NCI-H82 (cell line): ENCODE data around the gene MOG.
A peak's percentile ranks its signal among the peaks of the same experiment; 100 is the strongest.

ENCODE experiments used
- DNase-seq: peaks from one replicate; lab custom pipeline; 2025; lab: John Stamatoyannopoulos, UW

MOG gene

DNA sequence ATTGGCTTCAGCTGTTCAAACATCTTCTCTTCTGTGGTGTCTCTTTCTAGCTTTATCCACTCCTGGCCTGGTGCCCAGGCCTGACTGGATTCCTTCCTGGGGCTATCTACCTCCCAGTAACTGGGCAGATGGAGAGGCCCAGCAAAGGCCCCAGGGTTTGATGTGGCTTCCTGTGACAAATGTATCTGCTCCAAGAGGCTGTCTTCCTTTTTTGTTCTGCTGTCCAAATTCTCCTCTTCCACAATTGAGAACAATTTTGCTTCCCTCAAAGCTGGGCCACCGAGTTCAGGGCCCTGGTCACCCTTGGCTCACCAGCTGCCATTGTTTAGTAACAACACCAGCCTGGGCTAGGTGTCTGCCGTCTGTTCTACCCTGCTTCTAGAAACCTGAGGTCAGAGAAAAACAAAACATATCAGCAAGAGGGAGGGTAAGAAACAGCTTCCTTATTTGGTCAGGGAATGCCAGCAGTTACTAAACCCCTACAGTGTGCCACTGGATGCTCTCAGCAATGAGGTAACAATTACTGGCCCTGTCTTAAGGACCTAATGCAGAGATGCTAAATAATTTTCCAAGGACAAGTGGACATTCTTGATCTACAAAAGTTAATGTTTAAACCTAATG is 20.2 kb downstream of the MOG start:
- DNase-seq = peak; percentile 14

DNA sequence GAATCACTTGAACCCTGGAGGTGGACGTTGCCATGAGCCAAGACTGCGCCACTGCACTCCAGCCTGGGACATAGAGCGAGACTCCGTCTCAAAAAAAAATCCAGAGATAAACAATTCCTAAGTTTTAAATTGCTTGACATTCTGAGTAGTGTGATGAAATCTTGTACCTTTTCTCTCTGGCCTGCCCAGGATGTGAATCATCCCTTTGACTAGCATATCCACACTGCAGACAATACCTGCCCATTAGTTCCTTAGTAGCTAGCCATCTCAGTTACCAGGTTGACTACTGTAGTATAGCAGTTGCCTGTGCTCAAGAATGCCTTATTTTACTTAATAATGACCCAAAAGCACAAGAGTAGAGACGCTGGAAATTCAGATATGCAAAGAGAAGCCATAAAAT is 21.2 kb downstream of the MOG start:
- no peak for DNase-seq

DNA sequence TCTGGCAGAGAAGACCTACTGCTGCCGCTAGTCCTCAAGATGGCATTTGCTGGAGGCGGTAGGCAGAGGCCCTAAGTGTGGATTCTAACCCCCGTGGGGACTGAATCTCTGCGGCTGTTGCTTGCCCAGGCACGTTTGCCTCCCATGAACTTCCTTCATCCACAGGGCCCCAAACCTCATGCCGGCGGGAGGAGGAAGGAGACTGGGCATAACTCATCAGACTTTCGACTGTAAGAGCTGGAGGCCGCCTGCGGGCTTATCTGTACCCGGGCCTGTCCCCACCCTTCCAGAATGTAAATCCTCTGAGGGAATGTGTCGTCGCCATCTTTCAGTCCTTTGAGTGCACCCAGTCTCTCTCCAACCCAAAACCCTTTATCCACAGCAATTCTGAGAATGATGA is 23.1 kb downstream of the MOG start:
- no peak for DNase-seq

DNA sequence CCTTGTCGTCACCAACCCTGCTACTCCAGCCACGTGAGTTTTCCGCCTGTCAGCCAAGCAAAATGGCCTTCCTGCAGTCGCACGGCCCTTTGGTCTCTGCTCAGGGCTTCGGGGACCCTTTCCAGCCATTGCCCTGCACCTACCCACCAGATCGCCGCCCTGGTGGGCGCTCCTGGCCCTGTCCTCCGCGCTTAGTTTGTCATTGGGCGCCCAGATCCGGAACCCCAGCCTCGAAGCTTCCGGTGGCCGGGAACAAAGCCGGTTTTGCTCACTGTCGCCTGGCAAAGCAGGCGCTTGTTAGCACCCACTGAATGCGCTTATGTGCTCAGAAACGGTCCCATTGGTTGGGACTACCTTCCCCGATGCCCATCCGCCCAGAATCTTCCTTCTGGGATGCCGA is 23.5 kb downstream of the MOG start:
- DNase-seq = no peak

DNA sequence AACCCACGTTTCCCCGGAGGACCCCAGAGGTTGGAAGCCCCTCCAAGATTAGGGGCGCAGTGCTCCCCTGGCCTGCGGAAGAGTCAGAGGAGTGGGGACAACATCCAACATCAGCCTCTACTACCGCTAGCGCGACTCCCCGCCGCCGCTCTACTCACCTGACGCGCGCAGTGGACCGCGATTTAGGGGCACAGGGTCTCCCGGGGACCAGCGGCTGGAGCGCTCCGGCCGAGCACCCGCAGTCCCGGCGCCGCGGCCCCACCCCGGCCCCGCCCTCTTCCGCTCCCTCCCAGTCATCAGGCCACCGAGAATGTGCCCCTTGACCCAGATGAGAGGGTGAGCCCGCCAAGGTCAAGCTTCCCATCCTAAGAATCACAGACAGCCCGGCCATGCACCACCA is 24.0 kb downstream of the MOG start, which contains the start of gene ZFP57:
Gene ZFP57, minus strand, starts transcription at position 249 of the 400 bp plus-strand sequence. CDS start 4,149 bp downstream, outside the sequence.
- DNase-seq = no peak

DNA sequence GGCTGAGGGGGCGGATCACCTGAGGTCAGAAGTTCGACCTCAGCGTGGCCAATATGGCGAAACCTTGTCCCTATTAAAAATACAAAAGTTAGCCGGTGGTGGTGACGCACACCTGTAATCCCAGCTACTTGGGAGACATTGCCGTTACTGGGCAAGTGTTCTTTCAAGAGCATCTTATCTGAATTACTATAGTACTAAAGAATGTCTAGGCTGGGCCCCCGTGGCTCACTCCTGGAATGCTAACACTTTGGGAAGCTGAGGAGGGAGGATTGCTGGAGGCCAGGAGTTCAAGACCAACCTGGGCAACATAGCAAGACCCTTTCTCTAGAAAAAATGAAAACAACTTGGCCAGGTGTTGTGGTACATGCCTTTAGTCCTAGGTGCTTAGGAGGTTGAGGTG is 24.9 kb downstream of the MOG start:
- DNase-seq = no peak

DNA sequence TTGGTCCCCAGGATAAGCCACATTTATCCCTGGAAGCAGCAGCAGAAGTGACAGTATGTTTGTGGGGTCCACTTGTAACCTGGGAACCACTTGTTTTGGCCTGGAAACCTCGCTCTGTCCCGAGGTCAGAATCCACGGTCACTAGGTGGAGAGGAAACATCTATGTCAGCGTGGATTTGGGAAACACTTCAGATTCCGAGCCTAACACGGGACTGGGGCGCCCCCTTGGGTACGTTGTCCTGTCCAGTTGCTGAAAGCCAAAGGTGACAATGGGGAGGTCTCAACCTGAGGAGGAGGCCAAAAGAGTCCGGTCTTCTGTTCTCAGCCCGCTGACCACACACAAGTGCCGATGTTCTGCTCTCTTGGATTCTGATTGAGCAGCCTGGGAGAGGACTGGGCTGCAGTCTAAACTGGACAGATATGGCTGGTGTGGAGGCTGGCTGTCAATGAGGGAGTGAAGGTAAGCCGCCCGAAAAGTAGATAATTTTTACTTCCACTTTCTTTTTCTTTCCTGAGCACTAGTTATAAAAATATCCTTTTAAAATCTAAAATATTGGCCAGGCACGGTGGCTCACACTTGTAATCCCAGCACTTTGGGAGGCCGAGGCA is 28.9 kb downstream of the MOG start:
- DNase-seq = no peak

DNA sequence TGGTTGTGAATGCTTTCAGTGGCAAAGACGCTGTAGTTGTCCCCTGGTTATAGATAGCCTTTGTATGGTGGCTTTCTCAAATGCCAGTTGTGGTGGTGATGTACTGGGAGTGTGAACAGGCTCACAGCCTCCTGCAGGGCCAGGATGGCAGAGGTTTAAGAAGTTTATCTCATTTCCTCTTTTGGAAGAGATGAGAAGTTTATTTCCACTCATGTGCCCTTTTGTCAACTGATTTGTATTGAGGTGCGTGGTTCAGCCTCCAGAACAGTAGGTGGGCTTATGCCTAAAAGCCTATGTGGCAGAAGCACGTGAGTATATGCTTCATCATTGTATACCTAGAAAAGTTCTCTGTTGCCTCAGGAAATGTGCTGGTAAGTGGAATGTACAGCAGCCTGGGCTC is 37.7 kb downstream of the MOG start:
- DNase-seq = no peak

DNA sequence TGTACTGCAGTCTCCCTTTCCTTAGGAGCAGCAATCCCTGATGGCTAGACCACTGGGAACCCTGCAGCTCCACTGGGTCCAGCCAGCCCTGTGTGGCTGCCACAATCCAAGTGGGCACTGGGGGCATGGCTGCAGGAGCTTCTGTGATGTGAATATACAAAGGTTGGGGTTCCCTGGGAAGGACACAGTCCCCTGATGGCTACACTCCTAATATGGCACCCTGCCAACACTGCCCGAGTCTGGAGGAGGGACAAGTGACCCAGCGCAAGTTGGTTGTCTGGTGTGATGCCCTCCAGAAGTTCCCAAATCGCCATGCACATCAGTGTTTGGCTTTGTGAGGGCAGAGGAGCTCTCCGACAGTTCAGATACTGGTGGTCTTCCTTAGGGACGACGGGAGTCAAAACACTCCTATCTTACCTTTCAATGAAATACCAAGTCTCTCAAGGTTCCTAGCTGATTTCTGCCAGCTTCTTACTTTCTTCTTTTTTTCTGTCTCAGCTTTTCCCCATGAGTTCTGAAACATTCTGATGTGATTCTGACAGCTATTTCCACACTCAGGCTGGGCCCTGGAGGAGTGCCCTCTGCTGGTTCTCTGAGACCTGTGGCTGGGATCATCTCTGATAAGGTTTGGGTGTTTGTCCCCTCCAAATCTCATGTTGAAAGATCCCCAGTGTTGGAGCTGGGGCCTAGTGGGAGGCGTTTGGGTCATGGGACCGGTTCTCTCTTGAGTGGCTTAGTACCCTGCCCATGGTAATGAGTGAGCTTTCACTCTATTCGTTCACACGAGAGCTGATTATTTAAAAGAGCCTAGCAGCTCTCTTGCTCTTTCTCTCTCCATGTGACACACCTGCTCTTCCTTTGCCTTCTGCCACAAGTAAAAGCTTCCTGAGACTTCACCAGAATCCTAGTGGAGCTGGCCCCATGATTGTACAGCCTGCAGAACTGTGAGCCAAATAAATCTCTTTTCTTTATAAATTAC is 39.5 kb downstream of the MOG start:
- peak; percentile 31 for DNase-seq

DNA sequence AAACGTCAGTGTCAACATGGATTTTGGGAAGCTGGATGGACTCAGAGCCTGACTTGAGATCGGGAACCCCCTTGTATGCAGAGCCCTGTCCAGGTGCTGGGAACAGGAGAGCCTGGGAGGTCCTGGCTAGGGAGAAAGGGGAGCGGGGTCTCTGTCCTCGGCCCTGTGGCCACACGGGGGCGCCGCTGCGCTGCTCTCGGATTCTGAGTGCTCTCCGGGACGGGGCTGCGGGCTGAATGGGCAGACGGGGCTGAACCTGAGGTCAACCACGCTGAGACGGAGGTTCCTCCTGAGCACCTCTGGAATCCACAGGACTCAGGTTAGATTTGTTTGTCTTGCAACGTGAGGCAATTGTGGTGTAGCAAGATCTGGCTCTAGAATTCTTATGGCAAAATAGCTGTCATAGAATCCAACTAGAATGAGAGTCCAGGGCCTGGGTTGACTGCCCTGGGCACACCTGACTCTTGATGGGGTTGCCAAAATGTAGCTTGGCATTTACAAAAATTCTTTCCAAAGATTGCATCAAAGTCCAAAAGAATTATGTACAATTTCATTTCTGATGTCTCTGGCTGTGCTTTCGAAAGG is 45.7 kb downstream of the MOG start:
- DNase-seq = peak; percentile 53

DNA sequence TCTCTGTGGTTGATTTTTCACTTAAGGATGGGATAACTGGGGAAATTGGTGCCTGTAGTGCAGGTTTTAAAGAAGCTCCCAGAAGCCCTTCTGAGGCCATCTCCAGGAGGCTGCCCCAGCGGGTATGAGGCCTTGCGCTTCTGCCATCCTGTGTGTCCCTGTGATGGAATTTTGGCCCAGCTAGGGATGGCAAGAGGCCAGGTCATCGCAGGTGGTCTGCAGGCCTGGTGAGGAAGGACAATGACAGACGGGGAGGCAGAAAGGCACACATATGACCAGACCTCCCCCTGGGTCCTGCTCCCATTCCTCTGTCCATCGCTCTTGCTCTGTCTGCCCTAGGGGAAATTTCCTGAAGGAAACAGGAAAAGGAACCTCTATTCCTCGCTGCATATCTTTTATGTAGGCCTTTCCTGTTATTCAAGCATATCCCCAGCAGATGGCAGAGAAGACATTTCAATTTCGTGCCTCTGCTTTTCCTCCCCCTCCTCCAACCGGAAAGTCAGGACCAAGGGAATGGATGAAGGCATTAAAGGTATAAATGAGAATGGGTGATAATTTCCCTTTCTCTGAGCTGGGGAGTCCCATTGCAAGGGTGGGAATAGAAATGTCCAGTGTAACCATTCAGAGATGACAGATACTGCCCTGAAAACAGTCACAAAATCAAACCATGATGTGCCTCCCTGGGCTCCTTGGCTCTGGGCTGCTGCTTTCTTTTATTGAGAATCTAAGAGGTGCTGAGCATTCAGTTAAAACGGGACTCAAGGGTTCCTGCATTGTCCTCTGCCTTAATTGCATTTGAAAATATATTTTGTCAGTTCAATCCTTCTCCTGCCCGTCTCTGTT is 48.7 kb downstream of the MOG start:
- peak; percentile 65 for DNase-seq

DNA sequence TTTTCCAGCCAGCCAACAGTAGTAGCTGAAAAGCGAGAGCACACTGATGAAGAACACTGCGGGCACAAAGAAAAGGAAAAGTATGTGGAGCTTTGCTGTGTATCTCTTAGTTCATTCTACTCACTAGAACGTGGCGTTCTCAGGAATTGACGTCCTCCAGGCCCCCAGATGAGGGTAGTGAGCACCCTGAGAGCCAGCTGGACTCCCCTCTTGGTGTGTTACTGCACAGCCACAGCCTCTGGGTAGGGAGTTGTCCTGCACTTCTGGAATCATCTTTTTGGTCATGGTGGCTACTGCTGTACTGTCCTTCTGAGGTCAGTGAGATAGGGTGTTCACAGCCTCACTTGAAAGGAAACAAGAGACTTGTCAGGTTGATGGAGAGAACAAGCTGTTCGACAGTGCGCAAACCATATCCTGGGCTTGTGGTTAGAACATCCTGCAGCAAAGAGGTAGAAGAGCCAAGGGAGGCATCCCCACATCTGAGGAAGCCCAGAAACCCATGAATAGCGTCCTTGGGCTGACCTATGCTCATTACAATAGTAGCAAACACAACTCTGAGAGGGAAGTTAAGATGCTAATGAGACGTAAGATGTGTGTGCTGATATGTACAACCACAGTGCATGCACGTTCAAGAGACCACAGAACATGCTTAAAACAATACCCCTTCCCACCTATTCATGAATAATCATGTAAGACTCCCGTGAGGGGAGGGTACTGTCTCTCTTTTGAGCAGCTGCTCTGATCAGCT is 51.7 kb downstream of the MOG start:
- no peak for DNase-seq

DNA sequence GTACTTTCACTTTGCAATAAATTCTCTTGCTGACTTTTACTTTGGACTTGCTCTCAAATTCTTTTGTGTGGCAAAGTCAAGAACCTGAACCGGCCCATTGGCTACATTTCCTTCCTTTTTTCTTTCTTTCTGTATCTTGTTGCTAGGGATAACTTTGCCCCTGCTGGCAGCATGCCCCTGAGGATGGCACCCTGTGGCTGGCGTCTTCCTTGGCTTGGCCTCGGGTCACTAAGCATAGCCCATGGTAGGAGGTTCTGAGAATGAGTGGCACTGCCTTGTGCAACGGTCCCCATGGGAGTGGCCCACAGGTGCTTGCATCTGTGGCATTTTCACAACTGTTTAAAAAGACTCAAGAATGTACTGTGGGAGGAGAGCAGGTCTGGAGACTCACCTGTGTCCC is 52.3 kb downstream of the MOG start:
- no peak for DNase-seq

DNA sequence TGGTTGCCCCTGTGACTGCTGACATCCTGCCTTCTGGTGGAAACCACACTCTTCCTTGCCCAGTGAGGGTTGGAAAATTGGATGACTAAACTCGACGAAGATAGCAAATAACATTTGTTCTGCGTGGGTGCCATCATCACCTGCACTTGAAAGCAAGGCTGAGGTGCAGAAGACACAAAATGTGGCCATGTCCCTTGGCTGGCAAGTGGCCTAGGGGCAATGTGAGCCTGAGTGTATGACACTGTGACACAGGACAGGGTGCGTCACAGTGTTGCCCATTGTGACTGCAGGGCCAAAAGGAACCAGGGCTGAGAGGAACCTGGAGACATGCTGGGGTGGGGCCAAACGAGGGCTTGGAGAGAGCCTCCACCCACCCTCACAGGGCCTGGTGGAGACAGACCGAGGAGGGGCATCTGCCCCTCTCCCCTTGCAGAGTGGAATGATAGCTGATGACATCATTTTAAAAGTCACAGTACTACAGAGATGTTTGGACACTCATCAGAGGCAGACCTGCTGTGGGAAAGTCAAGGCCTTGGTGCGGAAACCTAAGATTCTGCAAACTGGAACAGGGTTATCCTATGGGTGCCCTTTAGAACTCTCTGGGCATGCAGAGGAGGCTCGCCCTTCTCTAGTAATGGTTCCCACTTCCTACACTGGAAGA is 53.5 kb downstream of the MOG start:
- DNase-seq = no peak

DNA sequence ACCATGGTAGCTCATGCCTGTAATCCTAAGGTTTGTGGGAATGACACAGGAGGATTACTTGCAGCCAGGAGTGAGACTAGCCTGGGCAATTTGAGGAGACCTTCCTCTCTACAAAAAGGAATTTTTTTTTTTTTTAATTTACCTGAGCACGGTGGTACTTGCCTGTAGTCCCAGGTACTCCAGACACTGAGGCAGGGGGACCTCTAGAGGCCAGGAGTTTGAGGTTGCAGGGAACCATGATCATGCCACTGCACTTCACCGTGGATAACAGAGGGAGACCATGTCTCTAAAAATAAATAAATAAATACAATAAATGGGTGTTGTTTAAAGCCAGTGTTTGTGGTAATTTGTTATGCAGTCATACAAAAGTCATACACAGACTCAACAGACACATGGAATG is 64.0 kb downstream of the MOG start:
- no peak for DNase-seq
